GM19395 (cell line): ENCODE data around the gene CDKN2D.
"Not testable (repeated sequence)": the region's sequence is repeated elsewhere in the genome, so short reads cannot be mapped to it uniquely, and the experiment has no call there.

Experiments used
- ATAC-seq: cut with Tn5 transposase; IDR thresholded peaks from one replicate; pipeline ENCODE4 v1.9.1; 2021; ENCODE audit warnings: mild to moderate bottlenecking, moderate library complexity; ENCODE audit not compliant: unreplicated experiment

Gene CDKN2D

GRCh38 chr19:10553087-10553667, 15.6 kb downstream of the CDKN2D start:
- ATAC-seq, result no peak

- no peak for ATAC-seq
These were observed 16.2 kb downstream of the CDKN2D start for GRCh38 chr19:10552510-10553053.

GRCh38 chr19:10551698-10552301, 17.0 kb downstream of the CDKN2D start:
- ATAC-seq, result no peak

GRCh38 chr19:10551006-10551405, 17.8 kb downstream of the CDKN2D start:
- ATAC-seq, result not testable (repeated sequence)

GRCh38 chr19:10550336-10550735, 18.4 kb downstream of the CDKN2D start:
- ATAC-seq, result no peak

GRCh38 chr19:10549733-10550132, 19.0 kb downstream of the CDKN2D start:
- no peak for ATAC-seq

- ATAC-seq, result no peak
These were observed 20.0 kb downstream of the CDKN2D start for GRCh38 chr19:10548746-10549276.

GRCh38 chr19:10546817-10547216, 22.0 kb downstream of the CDKN2D start:
- ATAC-seq, result no peak

GRCh38 chr19:10544753-10545251, 24.0 kb downstream of the CDKN2D start:
- no peak for ATAC-seq

GRCh38 chr19:10544242-10544752, 24.5 kb downstream of the CDKN2D start:
- ATAC-seq, result peak; percentile 27

- peak; percentile 62 for ATAC-seq
These were observed 25.1 kb downstream of the CDKN2D start, which contains the start of gene ATG4D for GRCh38 chr19:10543420-10544241. TSS of gene ATG4D (plus strand) at chr19:10543904. CDS start at chr19:10544091, 187 bp downstream.

- no peak for ATAC-seq
These were observed 25.7 kb downstream of the CDKN2D start for GRCh38 chr19:10543059-10543419.

- ATAC-seq, result not testable (repeated sequence)
These were observed 29.8 kb downstream of the CDKN2D start for GRCh38 chr19:10539016-10539415.

- no peak for ATAC-seq
These were observed 30.4 kb downstream of the CDKN2D start for GRCh38 chr19:10538204-10538983.

GRCh38 chr19:10537668-10538067, 31.1 kb downstream of the CDKN2D start:
- no peak for ATAC-seq

GRCh38 chr19:10535613-10536012, 33.2 kb downstream of the CDKN2D start:
- no peak for ATAC-seq

- ATAC-seq, result no peak
These were observed 35.0 kb downstream of the CDKN2D start for GRCh38 chr19:10533646-10534386.

- ATAC-seq, result no peak
These were observed 36.3 kb downstream of the CDKN2D start for GRCh38 chr19:10532457-10532856.

- ATAC-seq, result not testable (repeated sequence)
These were observed 41.9 kb downstream of the CDKN2D start for GRCh38 chr19:10526887-10527286.

- no peak for ATAC-seq
These were observed 43.1 kb downstream of the CDKN2D start for GRCh38 chr19:10525636-10526035.
